OCI-LY1 (cell line): ENCODE results near the gene UST.

ENCODE experiments used
- EZH2 ChIP-seq: fragments of 200-600 bp; sonication (generic), shearing (Covaris generic); IDR thresholded peaks from 2 replicates; pipeline ENCODE4 v1.8.0; 2017; ENCODE audit warnings: borderline replicate concordance, mixed run types, mild to moderate bottlenecking, antibody characterized with exemption, low read length, moderate library complexity, mixed read lengths
- TF ChIP-seq, protein P1 (sequence below): fragments of 200-600 bp; sonication (generic), shearing (Covaris generic); IDR thresholded peaks from 2 replicates; pipeline ENCODE4 v1.5.1; 2017; ENCODE audit warnings: mild to moderate bottlenecking, antibody characterized with exemption, low read length, moderate library complexity, mixed read lengths

DNA sequence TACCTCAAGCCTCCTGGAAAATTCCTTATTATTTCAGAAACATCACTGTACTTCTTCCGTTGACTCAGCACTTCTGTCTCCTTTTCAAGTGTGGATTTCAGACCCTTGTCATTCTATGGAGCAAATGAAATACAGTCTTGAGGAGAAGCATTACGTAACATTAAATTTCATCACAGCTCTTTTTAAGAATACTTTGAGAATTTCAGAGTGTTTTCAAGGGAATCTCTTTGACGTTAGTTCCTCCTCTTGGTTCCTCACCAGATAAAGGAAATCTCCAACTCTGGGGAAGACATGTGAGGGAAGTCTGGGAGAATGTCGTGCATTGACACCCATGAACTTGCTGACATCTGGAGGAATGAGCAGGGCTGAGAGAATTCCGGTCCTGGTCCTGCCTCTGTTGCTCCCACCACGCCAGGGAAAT is 32.3 kb downstream of the UST start:
- TF ChIP-seq, protein P1, sequence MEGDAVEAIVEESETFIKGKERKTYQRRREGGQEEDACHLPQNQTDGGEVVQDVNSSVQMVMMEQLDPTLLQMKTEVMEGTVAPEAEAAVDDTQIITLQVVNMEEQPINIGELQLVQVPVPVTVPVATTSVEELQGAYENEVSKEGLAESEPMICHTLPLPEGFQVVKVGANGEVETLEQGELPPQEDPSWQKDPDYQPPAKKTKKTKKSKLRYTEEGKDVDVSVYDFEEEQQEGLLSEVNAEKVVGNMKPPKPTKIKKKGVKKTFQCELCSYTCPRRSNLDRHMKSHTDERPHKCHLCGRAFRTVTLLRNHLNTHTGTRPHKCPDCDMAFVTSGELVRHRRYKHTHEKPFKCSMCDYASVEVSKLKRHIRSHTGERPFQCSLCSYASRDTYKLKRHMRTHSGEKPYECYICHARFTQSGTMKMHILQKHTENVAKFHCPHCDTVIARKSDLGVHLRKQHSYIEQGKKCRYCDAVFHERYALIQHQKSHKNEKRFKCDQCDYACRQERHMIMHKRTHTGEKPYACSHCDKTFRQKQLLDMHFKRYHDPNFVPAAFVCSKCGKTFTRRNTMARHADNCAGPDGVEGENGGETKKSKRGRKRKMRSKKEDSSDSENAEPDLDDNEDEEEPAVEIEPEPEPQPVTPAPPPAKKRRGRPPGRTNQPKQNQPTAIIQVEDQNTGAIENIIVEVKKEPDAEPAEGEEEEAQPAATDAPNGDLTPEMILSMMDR, result no peak
- no peak for TF ChIP-seq EZH2
